NCI-H1436 treated with DMSO at 0.1 percent for 48 hours (cell line): ENCODE data around the gene MALSU1.

Experiments
- DNase-seq: peaks from one replicate; lab custom pipeline; 2025; lab: John Stamatoyannopoulos, UW

The MALSU1 gene

DNA sequence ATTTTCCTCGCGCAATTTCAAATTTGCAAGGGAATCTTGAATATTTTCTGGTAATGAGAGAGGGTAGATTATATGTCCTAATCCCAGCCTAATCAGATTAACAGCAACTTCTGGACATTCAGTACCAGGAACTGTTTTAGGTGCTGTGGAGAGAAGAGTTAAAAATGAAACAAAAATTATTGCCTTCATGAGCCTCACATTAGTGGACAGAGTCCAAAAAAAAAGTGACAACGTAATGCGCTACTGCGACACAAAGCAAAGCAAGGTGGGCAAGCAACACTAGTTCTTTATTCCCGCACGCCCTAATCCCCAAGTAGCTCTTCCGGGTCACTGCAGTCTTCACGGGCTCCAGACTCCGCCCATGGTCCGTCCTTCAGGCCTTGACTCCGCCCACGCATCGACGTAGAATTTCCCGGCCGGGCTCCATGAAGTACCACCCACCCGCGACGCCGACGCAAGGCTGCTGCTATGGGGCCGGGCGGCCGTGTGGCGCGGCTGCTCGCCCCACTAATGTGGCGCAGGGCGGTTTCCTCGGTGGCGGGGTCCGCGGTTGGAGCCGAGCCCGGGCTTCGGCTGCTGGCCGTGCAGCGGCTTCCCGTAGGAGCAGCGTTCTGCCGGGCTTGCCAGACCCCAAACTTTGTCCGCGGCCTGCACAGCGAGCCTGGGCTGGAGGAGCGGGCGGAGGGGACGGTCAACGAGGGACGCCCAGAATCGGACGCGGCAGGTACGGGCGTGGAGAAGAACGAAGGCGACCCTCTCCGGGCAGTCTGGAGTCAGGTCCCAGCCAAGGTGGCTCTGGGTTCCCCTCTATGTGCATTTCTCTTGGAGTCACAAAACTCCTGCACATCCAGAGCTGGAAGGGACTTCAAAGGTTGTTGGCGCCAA lies at the start of gene MALSU1:
TSS of gene MALSU1 (plus strand) at position 455 of the 885 bp plus-strand sequence. CDS start at position 469, 14 bp downstream.
- DNase-seq = peak; percentile 81

DNA sequence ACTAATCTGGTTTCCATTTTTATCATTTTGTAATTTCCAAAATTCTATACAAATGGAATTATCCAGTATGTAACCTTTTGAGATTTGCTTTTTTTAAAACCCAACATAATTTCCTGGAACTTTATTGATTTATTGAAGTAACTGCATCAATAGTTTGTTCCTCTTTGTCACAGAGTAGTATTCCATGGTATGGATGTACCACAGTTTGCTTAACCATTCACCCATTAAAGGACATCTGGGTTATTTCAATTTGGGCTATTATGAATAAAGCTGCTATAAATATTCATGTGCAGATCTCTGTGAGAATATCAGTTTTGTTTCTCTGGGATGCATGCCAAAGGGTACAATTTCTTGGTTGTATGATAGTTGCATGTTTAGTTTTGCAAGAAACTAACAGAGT lies 49.7 kb upstream of the MALSU1 start:
- no peak for DNase-seq

DNA sequence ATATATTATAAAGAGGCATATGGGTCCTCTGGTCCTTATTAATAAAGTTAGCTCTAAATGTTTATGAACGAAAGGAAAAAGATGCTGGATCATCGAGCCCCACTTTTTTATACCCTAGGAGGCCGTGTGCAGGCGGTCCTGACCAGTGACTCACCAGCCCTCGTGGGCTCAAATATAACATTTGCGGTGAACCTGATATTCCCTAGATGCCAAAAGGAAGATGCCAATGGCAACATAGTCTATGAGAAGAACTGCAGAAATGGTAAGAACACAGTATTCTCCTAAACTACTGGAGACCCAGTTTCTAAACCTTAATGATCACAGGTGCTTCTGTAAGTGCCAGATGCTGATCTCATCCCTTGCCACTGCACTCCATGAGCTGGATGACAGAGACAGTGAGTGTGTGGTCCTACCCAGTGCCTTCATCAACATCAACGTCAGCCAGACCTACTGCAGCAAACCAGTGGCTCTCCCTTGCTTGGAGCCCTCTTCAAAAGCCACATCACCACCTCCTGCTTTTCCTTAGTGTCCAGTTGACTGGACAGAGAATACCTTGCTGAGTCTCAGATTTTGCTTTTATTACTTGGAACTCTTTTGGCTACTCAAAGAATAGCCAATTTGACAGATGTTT lies 45.0 kb upstream of the MALSU1 start:
- no peak for DNase-seq

DNA sequence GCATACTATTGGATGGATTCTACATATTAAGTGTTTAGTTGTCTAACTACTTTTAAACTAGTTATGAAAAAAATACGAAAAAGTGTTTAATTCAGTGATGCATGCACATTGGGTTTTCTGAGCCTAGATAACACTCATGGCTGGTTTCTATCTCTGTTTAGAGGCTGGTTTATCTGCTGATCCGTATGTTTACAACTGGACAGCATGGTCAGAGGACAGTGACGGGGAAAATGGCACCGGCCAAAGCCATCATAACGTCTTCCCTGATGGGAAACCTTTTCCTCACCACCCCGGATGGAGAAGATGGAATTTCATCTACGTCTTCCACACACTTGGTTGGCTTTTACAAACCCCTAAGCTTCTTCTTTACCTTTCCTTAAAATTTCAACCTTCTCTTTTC lies 42.4 kb upstream of the MALSU1 start:
- DNase-seq = no peak

DNA sequence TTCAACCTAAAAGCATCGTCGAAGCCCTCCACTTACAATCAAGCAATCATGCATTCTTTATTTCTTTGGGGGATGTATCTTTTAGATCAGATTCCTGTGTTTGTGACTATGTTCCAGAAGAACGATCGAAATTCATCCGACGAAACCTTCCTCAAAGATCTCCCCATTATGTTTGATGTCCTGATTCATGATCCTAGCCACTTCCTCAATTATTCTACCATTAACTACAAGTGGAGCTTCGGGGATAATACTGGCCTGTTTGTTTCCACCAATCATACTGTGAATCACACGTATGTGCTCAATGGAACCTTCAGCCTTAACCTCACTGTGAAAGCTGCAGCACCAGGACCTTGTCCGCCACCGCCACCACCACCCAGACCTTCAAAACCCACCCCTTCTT lies 38.8 kb upstream of the MALSU1 start:
- DNase-seq = no peak

DNA sequence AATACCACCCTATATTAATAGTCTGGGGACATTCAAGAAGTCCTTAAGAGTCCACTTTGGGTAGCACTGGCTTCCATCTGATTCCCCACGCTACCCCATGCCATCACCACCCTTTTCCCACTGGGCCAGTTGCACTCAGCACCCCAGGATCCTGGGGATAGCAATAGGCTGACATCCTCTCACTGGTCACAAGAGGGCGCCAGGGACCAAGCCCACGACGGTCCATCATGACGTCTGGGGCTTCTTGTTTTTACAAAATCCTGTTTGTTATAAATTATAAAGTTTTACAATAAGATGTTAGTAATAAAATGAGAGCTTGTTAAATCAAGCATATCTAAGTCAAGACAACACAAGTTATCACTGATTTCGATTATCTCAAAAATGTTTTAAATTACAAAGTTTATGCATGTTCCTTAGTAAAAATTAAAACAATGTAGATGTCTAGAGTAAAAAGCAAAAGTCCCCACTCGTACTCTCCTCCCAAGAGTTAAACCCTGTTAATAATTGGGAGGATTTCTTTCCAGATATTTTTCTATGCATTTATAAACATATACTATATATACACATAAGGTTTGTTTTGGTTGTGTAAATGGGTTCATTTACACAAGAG lies 37.2 kb upstream of the MALSU1 start:
- no peak for DNase-seq

DNA sequence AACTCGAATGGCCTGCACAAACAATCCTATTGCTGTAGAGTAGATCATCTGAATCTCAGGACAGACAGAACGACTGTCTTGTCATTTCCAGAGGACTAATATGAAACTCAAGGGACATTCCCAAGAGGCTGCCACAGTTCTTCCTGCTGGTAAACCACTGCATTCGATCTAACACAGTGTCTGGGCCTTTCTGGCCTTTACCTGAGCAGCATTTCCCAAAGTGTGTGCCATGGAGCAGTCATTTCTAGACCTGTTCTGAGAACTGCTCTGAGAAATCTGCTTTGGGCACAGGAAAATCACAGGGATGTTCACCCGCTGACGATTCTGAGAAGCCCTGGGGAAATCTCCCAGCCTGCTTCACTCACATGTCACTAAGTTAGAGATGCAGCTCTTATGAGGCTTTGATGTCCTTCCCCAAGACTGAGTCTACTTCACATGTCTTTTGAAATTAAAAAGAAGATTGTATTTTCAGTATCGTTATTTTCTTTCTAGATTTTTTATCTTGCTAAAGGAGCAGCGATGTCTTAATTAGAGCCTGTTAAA lies 34.2 kb upstream of the MALSU1 start:
- DNase-seq = no peak

DNA sequence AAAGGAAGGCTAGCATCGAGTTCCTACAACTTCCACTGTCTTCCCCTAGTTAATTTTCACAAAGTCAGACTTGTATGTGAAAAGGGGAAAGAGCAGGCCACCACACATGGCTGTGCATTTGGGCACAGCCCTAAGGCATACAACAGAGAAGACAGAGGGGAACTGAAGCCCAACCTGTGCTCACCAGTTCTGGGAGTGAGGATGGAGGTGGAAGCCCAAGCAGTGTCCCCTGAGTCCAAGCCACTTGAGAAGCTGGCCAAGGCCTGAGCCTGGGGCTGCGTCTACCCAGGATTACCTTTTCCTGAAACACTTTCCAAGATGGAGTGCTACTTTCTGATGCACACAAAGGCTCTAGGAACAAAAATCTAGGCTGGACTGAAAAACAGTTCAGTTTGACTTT lies 32.2 kb upstream of the MALSU1 start:
- no peak for DNase-seq

DNA sequence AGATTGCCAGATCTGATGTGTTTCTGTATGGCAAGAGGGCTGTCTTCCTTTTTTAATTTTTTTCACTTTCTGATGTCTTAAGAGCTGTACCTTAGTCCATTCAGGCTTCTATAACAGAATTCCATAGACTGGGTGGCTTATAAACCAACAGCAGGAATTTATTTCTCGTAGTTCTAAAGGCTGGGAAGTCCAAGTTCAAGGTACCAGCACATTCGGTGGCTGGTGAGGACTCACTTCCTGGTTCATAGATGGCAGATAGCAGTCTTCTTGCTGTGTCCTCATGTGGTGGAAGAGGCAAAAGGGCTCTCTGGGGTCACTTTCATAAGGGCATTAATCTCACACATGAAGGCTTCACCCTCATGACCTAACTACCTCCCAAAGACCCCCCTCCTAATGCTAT lies 31.8 kb upstream of the MALSU1 start:
- no peak for DNase-seq

DNA sequence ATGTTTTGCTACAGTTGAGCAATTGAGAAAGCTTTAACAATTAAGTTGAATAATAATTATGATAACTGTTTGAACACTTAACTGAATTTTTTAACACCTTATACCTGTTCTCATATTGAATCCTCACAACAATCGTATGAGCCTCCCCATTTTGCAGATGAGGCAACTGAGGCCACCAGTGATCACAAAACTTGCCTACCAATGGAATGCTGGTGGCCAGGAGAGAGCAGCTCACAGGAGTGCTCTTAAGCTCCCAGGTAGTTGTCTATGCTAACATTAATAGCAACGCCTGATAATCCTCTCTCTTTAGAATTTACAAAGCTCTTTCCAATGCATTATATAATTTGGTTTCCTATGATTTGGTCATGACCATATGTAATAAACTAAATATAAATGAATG lies 31.0 kb upstream of the MALSU1 start:
- no peak for DNase-seq

DNA sequence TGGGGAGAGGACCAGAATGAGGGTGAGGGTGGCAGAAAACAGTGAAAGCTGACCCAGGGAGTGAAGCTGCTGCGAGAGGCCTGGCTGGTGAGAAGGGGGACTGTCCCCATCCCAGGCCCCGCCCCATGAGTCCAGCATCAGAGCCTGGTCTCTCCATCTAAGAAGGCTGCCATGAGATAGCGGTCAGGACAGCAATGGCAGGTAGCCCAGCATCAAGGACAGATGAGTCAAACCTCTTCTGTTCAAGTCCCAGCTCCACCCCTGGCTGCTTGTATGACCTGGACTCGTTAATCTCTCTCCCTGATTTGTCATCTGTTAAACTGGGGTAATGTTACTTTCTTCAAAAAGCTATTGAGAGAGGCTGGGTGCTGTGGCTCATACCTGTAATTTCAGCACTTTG lies 30.4 kb upstream of the MALSU1 start:
- no peak for DNase-seq

DNA sequence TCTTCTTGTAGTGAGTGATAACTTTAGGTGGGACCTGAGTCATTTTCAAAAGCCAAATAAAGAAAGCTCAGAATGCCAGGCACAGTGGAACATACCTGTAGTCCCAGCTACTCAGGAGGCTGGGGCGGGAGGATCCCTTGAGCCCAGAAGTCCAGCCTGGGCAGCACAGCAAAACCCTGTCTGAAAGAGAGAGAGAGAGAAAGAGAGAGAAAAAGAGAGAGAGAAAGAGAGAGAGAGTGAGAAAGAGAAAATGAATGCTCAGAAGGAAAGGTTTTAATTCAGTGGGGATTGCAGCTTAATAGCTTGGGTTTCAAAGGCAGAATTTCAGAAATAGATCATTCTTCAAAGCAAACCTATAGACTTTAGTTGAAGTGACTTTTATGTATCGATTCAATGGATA lies 26.9 kb upstream of the MALSU1 start:
- DNase-seq = no peak

DNA sequence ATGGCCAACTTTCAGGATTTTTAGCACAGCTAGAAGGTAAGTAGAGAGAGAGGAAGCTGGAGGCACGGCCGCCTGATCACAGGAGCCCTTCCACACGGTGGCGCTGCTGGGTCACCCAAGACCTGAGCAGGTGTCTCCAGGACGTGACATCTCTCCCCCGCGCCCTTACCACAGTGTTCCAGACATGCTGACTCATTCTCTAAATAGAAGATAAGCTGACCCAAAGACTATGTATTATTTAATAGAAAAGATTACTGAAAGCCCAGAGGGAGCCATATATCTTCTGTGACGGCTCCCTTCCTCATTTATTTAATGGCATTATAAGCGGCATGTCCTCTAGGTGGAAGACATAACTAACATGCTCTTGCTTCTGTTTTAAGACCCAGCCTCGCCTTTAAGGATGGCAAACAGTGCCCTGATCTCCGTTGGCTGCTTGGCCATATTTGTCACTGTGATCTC lies 26.0 kb upstream of the MALSU1 start:
- DNase-seq = peak; percentile 84

DNA sequence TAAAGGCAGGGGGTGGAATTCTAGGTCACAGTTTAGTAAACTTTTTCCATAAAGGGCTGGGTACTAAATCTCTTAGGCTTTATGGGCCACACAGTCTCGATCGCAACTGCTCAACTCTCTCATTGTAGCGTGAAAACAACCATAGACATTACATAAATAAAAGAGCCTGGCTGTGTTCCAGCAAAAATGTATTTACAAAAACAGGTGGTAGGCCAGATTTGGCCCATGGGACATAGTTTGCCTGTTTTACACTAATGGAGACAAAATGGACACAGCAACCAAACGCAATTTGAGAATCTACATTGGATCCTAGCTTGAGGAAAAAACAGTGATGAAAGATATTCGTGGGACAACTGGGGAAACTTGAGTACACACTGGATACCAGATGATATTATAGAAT lies 23.2 kb upstream of the MALSU1 start:
- DNase-seq = peak; percentile 8

DNA sequence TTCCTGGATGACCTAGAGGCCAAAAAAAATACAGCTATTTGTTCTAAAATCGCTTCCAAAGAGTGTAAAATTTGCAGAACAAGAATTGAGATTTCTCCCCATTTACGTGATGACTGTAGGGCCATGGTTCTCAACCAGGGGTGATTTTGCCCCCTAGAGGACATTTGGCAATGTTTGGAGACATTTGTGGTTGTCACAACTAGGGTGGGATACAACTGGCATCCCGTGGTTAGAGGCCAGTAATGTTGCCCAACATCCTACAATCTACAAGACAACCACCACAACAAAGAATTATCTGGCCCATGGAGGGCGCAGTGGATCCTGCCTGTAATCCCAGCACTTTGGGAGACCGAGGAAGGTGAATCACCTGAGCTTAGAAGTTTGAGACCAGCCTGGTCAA lies 22.8 kb upstream of the MALSU1 start:
- no peak for DNase-seq

DNA sequence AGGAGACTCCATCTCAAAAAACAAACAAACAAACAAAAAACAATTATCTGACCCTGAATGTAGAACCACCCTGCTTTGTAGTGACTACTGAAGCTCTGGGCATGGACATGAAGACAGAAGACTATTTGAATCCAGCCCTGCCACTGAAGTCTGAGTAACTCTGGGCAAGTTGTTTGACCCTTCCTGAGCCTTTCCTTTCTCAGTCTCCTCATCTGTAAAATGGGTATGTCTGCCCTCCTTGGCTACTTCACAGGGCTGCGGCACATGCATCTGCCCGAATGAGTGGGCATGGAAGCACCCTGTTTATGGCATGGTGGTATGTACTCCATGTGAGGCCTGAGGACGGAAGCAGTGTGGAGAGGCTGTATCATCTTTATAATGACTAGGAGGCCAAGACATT lies 22.2 kb upstream of the MALSU1 start:
- DNase-seq = no peak

DNA sequence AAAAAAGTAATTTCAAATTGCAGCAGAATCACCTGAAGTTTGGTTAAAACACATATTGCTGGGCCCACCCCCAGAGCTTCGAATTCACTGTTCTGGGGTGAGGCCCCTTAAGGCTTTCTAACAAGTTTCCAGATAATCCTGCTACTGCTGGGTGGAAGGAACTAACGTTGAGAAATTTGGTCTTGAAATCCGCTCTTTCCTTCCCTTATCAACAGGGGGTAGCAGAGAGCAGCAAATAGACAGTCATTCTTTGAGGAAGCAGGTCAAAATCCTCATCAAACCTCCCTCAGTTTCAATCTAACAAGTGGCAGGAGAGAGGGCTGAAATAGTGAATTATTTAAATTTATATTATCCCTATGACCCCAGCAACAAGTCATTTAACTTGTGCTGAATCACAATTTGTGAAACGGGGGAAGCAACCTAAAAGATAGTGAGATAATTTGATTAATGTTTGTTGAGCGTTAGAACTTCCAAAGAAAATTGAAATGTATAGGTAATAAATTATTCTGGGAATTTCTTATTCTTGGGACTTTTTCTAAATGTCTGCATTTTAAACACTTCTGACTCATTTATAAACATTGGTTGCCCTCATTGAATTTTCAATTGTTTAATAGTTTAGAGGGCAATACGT lies 21.7 kb upstream of the MALSU1 start:
- DNase-seq = peak; percentile 34

DNA sequence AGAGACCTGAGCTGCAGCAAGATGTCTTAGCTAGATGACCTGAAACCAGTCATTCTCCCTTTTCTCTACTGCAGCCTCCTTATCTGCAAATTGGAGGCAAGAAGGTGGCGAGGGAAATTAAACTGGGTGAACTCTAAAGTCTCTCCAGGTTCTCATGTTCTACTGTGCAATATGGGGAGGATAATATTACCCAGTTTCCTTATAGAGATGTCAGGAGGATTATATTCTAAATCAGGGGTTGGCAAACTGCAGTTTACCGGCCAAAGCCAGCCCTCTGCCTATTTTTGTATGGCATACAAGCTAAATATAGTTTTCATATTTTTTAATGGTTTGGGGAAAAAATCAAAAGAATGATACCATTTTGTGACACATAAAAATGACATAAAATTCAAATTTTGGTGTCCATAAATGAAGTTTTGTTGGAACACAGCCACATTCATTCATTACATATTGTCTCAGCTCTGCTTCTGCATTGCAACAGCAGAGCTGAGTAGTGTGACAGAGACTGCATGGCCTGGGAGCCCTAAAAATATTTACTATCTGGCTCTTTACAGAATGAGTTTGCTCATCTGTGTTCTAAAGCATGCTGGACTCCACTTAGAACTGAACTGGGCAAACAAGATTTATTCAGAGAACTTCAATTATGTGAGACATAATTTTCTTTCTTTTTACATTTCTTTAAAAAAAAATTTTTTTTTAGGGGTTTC lies 19.2 kb upstream of the MALSU1 start:
- DNase-seq = no peak

DNA sequence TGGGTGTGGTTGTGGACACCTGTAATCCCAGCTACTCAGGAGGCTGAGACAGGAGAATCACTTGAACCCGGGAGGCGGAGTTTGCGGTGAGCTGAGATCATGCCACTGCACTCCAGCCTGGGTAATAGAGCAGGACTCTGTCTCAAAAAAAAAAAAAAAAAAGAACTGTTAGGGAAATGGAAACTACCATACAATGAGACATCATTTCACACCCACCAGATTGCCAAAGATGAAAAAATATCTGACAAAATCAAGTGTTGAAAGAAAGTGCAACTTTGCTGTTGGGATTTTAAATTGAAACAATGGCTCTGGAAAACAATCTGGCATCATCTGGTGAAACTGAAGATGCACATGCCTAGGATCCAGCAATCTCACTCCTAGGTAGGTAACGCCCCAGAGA lies 16.1 kb upstream of the MALSU1 start:
- DNase-seq = no peak

DNA sequence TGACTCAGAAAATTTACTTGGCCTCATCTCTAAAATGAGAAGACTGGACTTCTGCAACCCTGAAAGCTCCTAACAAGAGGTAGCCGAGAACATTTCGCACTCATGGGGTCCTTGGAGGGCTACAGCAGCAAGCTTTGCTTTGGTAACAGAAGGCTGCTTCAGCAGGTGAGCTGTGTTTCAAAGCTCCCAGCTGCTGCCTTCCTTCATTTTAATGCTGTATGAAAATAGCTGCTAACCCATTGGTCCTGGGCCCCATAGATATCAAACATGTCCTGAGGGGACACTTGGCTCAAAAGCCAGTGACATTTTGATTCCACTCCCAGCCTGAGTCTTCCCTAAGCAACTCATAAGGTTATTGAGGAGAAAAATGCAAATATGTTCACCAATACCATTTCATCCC lies 14.3 kb upstream of the MALSU1 start:
- DNase-seq = no peak
